Transverse colon (tissue), 3 donors: ENCODE measurements around the gene DCN.

Experiments
- CTCF ChIP-seq, 5 experiments: fragments of 200-600 bp in 3 of 5; fragments of 450-650 bp in 2 of 5; sonication (generic) in 3 of 5; IDR thresholded peaks; 1 replicate in 2 of 5; 2 replicates in 3 of 5; pipeline ENCODE4 v1.5.1; 2016 to 2017; ENCODE audit warnings: antibody characterized with exemption in 5 of 5, inconsistent platforms in 3 of 5, mild to moderate bottlenecking in 2 of 5, moderate library complexity in 1 of 5
- POLR2A ChIP-seq: fragments of 450-650 bp; IDR thresholded peaks from one replicate; pipeline ENCODE4 v1.6.1; 2016; ENCODE audit warnings: antibody characterized with exemption, mild to moderate bottlenecking, moderate library complexity

GRCh38 chr12:91133871-91134270 lies 48.7 kb downstream of the DCN start:
- TF ChIP-seq CTCF (IDR thresholded peaks at IDR 0.05), result no peak
- TF ChIP-seq POLR2A, result no peak
